Ecto neural progenitor cell (in vitro differentiated cells): ENCODE measurements around the gene MROH2B.

ENCODE experiments used
- DNase-seq: peaks from one replicate; pipeline ENCODE4 v3.0.0-alpha.2; 2018; ENCODE audit warnings: low spot score

Gene MROH2B

DNA sequence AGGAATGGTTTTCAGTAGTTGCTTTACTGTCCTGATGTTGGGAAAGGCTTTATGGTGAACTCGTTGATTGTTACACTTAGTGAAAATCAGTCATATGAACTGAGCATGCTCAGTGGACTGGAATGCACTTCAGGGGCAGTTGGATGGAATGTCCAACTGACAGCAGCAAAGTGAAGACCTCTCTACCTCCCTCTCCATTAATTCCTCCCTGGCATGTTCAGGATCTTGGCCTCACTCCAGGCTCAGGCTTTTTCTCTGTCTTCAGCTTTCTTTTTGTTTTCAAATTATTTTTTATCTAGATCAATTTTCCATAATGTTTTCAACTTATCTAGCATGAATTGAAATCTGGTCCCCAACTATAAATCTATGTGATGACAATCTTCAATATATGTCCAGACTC lies at the start of gene MROH2B:
Gene MROH2B, minus strand, starts transcription at position 101 of the 400 bp plus-strand sequence. CDS start 490 bp downstream, outside the sequence.
- DNase-seq, result no peak

DNA sequence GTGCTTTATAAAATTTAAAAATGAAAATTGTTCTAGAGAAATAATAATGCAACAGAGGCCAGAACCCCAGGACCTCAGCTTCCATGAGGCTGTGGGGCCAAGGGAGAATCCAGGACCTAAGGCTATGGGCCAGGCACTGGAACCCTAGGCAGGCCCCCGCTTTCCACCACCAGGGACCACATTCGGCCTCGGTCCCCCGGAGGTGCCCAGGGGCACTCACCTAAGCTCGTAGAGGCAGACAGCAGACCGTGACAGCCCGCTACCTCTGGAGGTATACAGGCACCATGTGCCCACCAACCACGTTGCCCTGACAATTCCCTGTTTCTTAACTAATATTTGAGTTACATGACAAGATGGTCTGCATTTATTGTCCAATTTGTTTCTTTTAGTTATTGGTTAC lies 49.5 kb upstream of the MROH2B start:
- no peak for DNase-seq

DNA sequence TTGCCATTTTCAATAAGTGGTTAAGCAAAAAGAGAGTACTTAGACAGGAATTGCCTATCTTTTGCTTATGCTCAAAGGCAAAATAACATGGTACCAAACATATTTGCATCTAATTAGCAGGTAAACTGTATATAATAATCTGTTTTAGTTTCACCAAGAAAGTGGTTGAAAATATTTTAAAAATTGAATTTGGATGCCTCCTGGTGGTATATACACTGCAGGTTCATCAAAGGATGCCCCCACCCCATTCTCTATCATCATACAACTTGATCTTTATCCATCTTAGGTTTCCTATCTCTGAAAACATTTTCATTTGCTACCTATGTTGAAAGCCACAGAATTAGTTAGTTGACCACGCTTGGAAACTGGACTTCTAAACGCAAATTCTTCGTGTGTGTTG lies 47.0 kb upstream of the MROH2B start:
- no peak for DNase-seq

DNA sequence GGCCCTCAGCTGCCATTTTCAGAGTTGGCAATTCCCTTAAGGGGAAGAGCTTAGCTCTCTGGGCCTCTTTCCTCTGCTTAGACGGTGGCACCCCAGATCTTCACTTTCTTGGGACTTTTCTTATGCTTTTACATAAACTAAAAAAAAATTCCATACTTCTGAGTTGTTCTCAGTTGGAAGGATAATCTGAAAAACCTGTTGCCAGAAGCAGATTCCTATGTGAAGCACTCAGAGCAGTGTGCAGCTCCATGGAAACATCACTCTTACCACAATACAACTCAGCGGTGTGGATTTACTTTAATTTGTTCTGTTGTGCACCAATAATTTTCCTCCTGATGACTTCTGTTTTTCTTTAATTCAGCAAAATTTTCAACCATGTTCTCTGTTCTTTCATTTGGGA lies 44.1 kb upstream of the MROH2B start:
- DNase-seq, result no peak

DNA sequence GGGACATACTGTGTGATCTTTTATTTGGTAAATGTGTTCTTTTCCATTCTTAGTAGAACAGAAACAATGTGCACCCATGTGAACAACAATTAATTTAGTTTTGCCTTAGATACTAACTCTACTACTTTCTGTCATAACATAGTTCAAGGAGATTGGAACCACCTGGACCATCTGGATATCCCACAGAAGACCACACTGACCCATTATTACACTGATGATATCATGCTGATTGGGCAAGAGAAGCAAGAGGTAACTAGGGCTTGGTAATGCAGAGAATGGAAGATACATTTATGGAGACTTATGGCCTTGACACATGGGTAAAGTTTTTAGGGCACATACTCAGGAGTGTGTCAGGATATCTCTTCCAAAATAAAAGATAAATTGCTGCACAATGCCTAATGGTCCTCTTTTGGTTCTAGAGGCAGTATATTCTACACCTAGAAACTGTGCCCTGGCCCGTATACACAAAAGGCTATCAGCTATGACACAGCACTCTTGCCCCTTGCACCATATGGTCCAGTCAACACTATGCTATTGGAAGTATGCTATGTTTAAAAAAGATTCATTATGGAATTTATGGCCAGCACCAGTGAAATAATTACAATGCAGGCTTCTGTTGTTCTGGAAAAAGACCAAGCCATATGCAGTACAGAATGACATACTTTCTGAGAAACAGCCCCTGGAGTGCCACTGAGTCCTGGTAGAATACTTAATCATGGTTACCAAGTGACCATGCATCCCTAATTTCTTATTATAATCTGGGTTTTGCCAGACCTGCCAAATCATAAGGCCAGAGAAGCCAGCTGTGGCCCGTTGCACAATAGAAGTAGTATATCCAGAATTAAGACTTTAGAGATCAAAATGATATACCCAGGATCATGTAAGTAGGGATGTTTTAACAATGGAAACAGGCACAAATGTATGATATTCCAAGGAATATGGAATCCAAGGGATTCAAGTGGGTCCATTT lies 41.6 kb upstream of the MROH2B start:
- DNase-seq, result no peak

DNA sequence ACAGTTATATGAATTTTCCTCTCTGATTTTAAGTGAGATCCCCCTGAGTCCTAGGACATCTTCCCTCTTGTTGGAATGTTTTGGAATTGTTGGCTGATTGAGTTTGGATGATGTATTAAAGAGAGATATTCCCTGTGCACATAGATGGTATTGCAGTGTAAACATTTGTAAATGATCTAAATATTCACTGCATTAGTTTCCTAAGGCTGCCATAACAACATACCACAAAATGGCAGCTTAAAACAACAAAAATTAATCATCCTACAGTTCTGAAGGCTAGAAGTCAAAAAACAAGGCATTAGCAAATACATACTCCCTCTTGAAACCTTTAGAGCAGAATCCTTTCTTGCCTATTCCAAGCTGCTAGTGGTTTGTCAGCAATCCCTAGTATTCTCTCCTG lies 38.0 kb upstream of the MROH2B start:
- DNase-seq, result no peak

DNA sequence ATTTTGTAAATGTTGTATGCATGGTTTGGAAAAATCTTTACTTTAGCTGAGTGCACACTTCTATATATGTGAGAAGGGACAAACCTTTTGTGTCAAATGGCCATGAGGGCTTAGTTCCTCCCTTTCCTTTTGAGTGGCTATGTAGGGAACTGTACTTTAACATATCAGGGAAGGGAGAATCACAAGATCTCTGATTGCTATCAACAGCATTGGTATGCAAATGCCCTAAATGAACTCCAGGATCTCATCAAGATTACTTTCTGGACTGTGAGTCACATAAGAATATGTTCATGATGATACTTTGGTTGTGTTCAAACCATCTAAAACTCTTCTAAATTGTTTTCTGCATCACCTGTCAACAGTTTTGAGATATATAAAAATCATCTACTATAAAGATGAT lies 31.2 kb upstream of the MROH2B start:
- DNase-seq, result no peak

DNA sequence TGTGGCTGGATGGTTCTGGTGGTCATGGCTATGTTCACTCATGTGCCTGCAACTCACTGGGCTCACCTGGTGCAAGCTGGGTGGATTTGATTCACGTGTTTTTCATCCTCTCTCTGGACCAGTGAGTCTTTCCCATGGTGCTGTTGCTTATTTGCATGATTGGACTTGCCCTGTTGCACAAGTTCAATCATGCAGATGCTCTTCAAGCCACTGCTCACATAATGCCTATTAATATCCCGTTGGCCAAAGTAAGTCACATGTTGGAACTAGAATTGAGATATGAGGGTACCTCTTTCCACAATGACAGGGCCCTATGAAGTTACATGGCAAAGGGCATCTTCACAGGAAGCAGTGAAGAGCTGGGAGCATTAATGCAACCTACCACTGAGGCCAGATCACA lies 26.5 kb upstream of the MROH2B start:
- DNase-seq, result no peak

DNA sequence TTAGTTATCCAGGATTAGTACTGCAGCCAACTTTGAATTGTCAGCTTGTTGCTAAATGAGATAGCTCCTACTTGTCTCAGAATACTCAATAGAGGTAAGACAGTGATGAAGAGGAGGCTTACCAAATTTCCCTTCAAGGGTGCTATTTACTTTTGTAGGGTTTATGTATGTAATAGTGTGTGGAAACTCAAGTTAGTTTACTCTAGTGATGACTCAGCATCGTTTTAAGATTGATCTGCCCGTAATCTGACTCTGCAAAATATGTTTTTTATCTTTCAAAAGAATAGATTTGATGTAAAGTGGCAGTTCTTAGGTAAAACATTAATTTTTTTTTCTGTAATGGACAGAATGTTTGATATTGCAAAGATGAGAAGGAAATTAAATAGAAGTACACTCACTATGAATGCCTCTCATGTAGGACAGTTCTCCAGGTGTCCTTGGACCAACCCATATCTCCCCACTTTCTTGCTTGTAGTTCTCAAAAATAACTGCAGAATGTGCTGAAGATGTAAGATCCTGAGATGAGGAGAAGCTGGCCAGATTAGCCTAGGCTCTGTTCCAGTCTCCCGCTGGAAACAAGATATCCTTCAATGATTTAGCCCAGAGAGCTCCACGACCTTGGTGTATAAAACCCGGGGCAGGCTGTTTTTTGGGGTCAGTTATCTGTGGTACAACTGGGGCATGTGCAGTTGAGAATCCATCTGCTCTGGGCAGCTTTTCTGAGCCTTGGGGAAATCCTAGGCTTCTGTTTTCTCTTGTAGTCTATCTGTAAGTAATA lies 24.4 kb upstream of the MROH2B start:
- no peak for DNase-seq

DNA sequence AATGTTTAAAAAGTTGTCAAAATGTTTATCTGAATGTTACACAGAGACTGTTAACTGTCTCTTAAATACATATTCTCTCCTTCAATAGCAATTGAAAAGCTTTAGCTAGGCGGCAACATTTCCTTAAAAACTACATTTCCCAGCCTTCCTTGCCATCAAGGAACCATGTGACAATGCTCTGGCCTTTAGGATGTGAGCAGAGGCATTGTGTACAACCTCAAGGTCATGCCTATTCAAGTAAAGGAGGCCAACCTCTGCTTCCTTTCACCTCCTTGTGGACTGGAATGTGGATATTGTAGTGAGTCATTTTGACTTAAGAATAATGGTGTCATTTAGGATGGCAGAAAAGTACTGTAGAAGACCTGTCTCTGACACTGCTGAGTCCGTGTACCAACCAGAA lies 23.7 kb upstream of the MROH2B start:
- no peak for DNase-seq

DNA sequence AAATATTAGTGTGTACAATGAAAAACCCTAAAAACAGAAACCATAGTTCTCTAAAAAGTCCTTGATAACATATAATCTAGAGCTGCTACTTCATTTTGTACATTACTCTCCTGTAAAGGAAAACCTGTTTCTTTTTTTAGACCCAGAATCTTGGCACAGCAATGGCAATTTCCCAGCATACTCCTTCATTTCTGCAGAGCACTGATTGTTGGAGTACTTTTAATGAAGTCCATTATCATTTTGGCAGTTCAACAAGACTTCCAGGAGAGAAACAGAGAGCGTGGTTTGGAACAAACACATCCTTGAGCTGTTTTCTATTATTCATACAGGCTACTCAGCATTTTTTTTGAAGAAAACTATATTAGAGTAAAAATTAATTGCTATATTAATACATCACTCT lies 22.7 kb upstream of the MROH2B start:
- no peak for DNase-seq

DNA sequence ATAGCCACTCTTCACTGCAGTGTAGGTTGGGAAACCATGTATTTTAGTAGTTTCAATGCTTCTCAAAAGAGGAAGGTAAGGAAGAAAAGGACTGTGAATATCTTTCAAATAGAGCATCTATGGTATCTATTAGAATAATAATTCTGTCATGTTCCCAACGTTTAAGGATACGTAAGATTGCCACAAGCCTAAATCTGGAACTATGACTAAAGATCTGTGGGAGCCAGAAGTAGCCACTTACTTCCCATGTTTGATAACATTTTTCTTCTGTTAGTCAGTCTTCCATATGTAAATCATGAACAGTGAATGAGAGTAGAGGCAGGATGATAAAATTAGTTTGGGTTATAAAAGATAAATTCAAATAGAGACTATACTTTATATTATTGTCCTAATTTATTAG lies 16.3 kb upstream of the MROH2B start:
- no peak for DNase-seq

DNA sequence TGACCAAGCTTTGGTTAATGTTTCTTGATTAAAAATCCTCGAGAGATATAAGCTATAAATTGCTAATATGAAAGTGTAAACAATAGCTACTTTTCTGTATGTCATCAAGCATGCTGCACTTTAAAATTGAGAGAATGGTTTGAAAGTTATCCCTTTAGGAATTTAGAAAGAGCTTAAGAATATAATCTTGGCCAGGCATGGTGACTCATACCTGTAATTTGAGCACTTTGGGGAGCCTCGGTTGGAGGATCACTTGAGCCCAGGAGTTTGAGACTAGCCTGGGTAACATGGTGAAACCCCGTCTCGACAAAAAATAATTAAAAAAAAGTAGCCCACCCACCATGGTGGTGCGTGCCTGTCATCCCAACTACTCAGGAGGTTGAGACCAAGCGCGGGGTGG lies 12.2 kb upstream of the MROH2B start:
- no peak for DNase-seq

DNA sequence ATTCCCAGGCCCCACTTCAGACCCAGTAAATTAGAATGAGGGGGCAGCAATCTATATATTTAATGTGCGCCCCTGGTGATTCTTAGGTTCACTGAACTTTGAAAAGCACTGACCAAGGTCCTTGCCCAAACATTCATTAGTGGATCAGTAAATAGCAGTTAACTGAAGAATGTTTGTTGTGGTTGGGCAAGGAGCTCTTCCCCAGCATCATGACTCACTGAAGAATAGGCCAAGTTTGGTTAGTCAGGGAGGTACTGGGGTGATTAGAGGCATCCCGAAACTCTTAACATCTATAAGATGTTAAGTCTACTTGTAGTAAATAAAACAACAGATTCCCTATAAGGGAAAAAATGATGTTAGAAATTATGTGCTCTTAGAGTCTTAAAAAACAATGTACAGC lies 833 bp upstream of the MROH2B start:
- no peak for DNase-seq

DNA sequence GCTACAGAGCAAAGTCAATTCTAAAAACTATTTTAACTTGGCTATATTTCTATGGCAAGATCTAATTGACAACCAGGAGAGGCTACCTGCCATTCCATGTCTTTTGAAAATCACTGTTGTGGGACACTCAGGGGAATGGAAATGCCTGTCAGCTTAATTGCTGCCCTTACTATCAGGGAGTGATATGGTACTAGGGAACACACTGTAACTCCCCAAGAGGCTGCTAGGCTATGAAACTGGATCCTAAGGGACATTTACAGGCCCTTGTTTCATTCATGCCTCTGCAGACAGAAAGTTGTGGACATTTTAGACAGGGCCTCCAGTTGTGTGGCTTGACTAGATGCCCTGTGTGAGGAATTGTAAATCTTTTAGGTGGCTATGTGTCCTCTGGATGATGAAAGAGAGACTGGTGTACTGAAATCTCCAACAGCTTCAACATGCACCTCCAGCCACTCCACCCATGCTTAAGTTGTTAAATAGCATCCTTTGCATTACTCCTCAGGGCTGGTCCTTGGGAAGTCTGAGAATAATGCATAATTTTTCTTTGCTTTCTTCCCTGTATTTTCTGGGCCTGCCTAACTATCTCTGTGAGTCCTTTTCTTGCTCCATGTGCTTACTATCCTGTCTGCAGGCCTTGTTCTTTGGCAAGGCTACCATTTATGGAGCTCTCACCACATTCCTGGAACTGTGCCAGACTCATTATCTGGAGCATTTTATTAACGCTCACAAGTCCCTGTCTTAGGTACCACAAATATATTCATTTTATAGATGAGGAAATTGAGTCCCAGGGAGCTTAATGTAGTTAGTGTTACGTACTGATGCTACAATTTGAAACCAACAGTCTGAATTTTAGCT lies 3.2 kb downstream of the MROH2B start:
- DNase-seq, result no peak

DNA sequence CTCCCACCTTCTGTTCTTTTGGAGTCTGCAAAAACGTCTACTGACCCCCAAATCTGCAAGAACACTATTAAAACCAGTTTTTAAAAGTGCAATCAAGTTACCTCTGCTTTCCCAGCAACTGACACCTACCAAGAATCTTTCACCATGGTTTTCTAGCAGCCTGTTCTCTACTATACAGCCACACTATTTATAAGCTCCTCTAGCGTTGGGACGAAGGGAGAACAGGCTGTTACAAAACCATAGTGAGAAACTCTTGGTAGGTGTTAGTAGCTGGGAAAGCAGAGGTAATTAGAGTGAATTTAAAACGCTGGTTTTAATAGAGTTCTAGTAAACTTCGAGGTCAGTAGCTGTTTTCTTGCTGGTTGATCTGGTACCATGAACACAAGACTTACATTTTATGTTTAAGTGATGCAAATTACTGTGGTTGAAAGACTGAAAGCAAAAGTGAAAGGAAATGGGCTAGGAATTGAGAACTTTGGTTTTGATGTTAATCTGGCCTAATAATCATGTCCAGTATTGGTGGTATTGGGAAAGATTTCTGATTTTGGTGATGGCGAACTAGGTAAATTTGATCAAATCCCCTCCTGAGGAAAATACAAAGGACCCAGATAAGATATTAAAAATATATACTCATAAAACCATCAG lies 5.3 kb downstream of the MROH2B start:
- no peak for DNase-seq

DNA sequence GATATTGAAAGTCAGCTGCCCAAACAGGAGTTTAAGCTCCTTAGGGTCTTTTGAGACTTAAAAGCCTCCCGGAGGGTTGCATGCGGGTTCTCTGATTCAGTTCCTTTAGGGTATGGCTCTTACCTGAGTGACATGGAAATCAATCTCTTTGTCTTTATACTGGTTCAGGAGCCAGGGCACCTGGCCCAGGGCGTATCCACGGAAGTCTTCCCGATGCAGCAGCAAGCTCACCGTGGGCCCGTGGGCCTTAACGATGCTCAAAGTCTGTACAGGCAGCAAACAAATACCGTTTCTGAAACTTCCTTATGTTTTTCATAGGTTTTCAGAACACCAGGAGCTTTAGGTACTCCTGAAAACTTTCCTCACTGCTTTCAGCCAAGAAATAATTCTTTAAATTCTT lies 13.2 kb downstream of the MROH2B start:
- DNase-seq, result no peak

DNA sequence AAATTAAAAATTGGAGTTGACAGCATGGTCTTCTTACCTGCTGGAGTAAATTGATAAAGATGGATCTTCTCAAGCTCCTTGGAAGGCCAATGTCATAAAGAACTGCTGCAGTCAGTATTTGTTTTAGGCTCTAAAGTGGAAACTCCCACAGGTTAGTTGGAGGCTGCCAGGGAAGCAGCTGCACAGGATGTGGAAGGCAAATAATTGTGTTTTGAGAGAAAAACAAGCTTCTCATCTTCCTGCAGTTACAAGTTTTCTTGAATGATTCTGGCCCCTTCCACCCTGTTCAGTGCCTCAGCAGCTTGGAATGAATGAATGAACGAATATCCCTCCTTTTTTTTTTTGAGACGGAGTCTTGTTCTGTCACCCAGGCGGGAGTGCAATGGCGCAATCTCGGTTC lies 13.9 kb downstream of the MROH2B start:
- DNase-seq, result no peak

DNA sequence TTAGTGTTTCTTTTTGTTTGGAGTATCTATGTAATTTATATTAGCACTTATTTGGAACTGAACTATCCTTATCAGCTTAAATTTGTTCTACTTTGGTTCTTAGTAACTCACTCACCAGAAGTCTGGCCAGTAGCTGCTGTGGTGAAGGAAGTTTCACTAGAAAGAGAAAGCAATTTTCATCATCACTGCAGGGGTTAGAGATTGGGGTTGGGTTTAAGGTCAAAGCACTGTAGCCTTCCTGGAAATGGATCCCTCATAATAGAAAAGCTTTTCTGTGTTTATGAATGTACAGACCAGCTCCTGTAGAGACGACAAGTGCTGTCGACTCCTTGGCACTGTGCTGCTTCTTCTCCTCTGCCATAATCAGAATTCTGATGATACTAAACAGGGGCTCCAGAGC lies 22.2 kb downstream of the MROH2B start:
- DNase-seq, result no peak

DNA sequence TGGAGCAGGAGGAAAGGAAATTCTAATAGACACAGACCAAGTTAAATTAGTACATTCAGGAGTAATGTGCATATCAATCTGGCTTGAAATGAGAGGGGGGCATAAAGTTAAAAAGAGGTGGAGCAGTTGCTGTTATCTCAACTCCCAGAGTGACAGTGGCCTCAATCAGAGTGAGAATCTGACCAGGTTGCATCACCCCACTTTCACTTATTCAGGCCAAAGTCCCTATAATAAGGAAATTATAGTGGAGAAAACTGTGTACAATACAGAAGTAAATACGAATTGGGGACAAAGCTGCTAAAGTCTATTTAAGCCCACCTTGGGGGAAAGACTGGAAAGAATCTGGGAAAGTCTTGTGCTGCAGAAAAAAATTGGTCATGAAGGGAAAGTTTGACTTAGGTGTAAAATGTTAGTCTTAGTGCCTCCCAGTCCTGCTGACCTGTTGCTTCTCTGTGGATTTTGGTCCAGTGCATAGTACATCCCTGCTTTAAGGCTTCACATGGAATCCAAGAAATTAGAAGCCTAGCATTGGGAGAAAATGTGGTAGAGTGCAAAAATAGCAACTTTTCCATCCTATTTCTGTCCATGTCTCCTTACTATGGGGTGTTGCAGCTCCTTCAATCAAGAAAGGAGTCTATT lies 27.9 kb downstream of the MROH2B start:
- no peak for DNase-seq

DNA sequence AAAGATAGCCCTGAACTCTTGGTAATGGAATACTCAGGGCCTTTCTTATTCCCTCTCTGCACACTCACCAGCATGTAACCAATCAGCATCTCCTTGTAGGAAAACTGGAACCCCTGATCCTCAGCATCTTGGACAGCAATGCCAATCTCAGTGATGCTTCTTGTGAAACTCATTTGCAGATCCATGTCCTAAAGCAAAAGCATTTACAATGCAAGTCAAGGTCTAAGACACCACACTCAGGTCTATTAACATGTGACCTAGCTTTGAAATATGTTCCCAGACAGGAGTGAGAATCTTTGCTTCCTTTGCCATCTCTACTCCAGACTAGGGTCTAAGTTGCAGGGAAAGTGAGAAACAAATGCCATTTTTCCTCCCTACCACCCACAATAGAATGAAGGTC lies 38.2 kb downstream of the MROH2B start:
- no peak for DNase-seq
